GM18909 (cell line): Measurements from ENCODE around the gene KDM7A.
"Not testable (repeated sequence)": the region's sequence is repeated elsewhere in the genome, so short reads cannot be mapped to it uniquely, and the experiment has no call there.

Source experiments
- ATAC-seq: cut with Tn5 transposase; IDR thresholded peaks from one replicate; pipeline ENCODE4 v1.9.1; 2021; ENCODE audit warnings: mild to moderate bottlenecking; ENCODE audit not compliant: unreplicated experiment, poor library complexity

The KDM7A gene

GRCh38 chr7:140165422-140165821 is 11.4 kb downstream of the KDM7A start:
- no peak for ATAC-seq

GRCh38 chr7:140162081-140162480 is 14.7 kb downstream of the KDM7A start:
- not testable (repeated sequence) for ATAC-seq

GRCh38 chr7:140161047-140161446 is 15.7 kb downstream of the KDM7A start:
- ATAC-seq: no peak

GRCh38 chr7:140160308-140160707 is 16.5 kb downstream of the KDM7A start:
- ATAC-seq: no peak

- ATAC-seq: no peak
Measured at GRCh38 chr7:140159497-140159896, 17.3 kb downstream of the KDM7A start.

GRCh38 chr7:140156460-140157080 is 20.2 kb downstream of the KDM7A start:
- ATAC-seq: no peak

GRCh38 chr7:140155428-140155827 is 21.4 kb downstream of the KDM7A start:
- no peak for ATAC-seq

- ATAC-seq: no peak
Measured at GRCh38 chr7:140153666-140154161, 23.1 kb downstream of the KDM7A start.

GRCh38 chr7:140146574-140146973 is 30.2 kb downstream of the KDM7A start:
- ATAC-seq: no peak

- no peak for ATAC-seq
Measured at GRCh38 chr7:140145709-140146108, 31.1 kb downstream of the KDM7A start.

GRCh38 chr7:140144821-140145220 is 32.0 kb downstream of the KDM7A start:
- ATAC-seq: no peak

GRCh38 chr7:140143997-140144396 is 32.8 kb downstream of the KDM7A start:
- no peak for ATAC-seq

GRCh38 chr7:140142031-140142430 is 34.8 kb downstream of the KDM7A start:
- no peak for ATAC-seq

GRCh38 chr7:140141256-140141655 is 35.5 kb downstream of the KDM7A start:
- no peak for ATAC-seq

- ATAC-seq: no peak
Measured at GRCh38 chr7:140137078-140137477, 39.7 kb downstream of the KDM7A start.

- ATAC-seq: no peak
Measured at GRCh38 chr7:140136073-140136472, 40.7 kb downstream of the KDM7A start.

GRCh38 chr7:140134039-140134438 is 42.7 kb downstream of the KDM7A start:
- no peak for ATAC-seq

- no peak for ATAC-seq
Measured at GRCh38 chr7:140127360-140128127, 49.2 kb downstream of the KDM7A start.

- ATAC-seq: no peak
Measured at GRCh38 chr7:140126435-140127034, 50.2 kb downstream of the KDM7A start.

GRCh38 chr7:140122965-140123364 is 53.8 kb downstream of the KDM7A start:
- no peak for ATAC-seq

- ATAC-seq: no peak
Measured at GRCh38 chr7:140121326-140121725, 55.5 kb downstream of the KDM7A start.
